Measurements from ENCODE around the gene SCUBE2. TPM values are rescaled to one million over a fixed set of nuclear protein-coding genes. Genes with fewer than 3 reads are reported as not detected.
"Not testable (repeated sequence)": the region's sequence is repeated elsewhere in the genome, so short reads cannot be mapped to it uniquely, and the experiment has no call there.

The SCUBE2 gene
- total RNA-seq, 1 experiment from 2014 or later = 1.9 TPM

- TF ChIP-seq CBFB (CRISPR knock-in tag; IDR thresholded peaks at IDR 0.05; ENCODE audit: low read depth) (no peak), NR1H2 (CRISPR knock-in tag; IDR thresholded peaks at IDR 0.05) (no peak)
- TF ChIP-seq, protein P1, sequence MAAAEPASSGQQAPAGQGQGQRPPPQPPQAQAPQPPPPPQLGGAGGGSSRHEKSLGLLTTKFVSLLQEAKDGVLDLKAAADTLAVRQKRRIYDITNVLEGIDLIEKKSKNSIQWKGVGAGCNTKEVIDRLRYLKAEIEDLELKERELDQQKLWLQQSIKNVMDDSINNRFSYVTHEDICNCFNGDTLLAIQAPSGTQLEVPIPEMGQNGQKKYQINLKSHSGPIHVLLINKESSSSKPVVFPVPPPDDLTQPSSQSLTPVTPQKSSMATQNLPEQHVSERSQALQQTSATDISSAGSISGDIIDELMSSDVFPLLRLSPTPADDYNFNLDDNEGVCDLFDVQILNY (CRISPR knock-in tag; IDR thresholded peaks at IDR 0.05) = no peak
Observed at GRCh38 chr11:8987446-8987845, 104.0 kb downstream of the SCUBE2 start (continued).

- H3K4me1 Mint-ChIP-seq, H3K9me3 Mint-ChIP-seq: not testable (repeated sequence)
- CTCF ChIA-PET = interaction anchor here (1.3 kb wide), 1 partner anchor 17 kb away, joined by 3 read pairs; the partner anchor contains the start of gene NRIP3
Observed at GRCh38 chr11:8986772-8987171, 104.6 kb downstream of the SCUBE2 start.

GRCh38 chr11:8985462-8985861, 105.9 kb downstream of the SCUBE2 start:
- CTCF ChIA-PET = interaction anchor here (1.0 kb wide), 1 partner anchor 108 kb away, joined by 3 read pairs; no protein-coding TSS in a partner anchor
- H3K27me3 Mint-ChIP-seq (ENCODE audit: low read depth) = peaks cover 2% of the 10 kb centered on the region; the same call in 1 of the 2 replicates
- POLR2A ChIA-PET = no interaction called here
- TF ChIP-seq MAX (CRISPR knock-in tag; IDR thresholded peaks at IDR 0.05) (no peak), IRF2 (CRISPR knock-in tag; IDR thresholded peaks at IDR 0.05; ENCODE audit: borderline replicate concordance, low read depth) (no peak), E2F1 (CRISPR knock-in tag; IDR thresholded peaks at IDR 0.05) (no peak), ZNF512 (CRISPR knock-in tag; IDR thresholded peaks at IDR 0.05; ENCODE audit: borderline replicate concordance) (no peak), ARID4B (CRISPR knock-in tag; IDR thresholded peaks at IDR 0.05; ENCODE audit: borderline replicate concordance) (no peak), ZNF138 (CRISPR knock-in tag; conservative IDR thresholded peaks at IDR 0.05) (no peak), TCF7 (CRISPR knock-in tag; IDR thresholded peaks at IDR 0.05; ENCODE audit: low read depth) (no peak), SP1 (CRISPR knock-in tag; conservative IDR thresholded peaks at IDR 0.05) (no peak), JAZF1 (CRISPR knock-in tag; IDR thresholded peaks at IDR 0.05) (no peak), PRRX2 (CRISPR knock-in tag; IDR thresholded peaks at IDR 0.05) (no peak), MYBL2 (CRISPR knock-in tag; IDR thresholded peaks at IDR 0.05) (no peak), ZNF121 (CRISPR knock-in tag; IDR thresholded peaks at IDR 0.05) (no peak)
- TF ChIP-seq, protein P2, sequence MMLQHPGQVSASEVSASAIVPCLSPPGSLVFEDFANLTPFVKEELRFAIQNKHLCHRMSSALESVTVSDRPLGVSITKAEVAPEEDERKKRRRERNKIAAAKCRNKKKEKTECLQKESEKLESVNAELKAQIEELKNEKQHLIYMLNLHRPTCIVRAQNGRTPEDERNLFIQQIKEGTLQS (CRISPR knock-in tag; conservative IDR thresholded peaks at IDR 0.05) = no peak
- TF ChIP-seq, protein P1 (CRISPR knock-in tag; IDR thresholded peaks at IDR 0.05) = no peak
- TF ChIP-seq, protein P3, sequence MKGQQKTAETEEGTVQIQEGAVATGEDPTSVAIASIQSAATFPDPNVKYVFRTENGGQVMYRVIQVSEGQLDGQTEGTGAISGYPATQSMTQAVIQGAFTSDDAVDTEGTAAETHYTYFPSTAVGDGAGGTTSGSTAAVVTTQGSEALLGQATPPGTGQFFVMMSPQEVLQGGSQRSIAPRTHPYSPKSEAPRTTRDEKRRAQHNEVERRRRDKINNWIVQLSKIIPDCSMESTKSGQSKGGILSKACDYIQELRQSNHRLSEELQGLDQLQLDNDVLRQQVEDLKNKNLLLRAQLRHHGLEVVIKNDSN (CRISPR knock-in tag; IDR thresholded peaks at IDR 0.05) = no peak
- TF ChIP-seq, protein P4, sequence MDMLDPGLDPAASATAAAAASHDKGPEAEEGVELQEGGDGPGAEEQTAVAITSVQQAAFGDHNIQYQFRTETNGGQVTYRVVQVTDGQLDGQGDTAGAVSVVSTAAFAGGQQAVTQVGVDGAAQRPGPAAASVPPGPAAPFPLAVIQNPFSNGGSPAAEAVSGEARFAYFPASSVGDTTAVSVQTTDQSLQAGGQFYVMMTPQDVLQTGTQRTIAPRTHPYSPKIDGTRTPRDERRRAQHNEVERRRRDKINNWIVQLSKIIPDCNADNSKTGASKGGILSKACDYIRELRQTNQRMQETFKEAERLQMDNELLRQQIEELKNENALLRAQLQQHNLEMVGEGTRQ (CRISPR knock-in tag; IDR thresholded peaks at IDR 0.05) = no peak

More at GRCh38 chr11:8986772-8987171, 104.6 kb downstream of the SCUBE2 start:
- H3K36me3 Mint-ChIP-seq; POLR2A ChIA-PET; DNase-seq (ENCODE audit: low spot score); ATAC-seq; H3K4me3 Mint-ChIP-seq; H3K27ac Mint-ChIP-seq; H3K27me3 Mint-ChIP-seq (ENCODE audit: low read depth): not testable (repeated sequence)

More at GRCh38 chr11:8985462-8985861, 105.9 kb downstream of the SCUBE2 start:
- DNase-seq (ENCODE audit: low spot score) = no peak
- Mint-ChIP-seq H3K36me3 (no peaks in the 10 kb centered on the region), H3K4me1 (peaks cover 5% of the 10 kb centered on the region), H3K9me3 (peaks cover 4% of the 10 kb centered on the region), H3K27ac (no peak overlapping the region), H3K4me3 (no peak overlapping the region)
- ATAC-seq = no peak

Measured in WTC11 (cell line).